HG02588 (cell line): Measurements from ENCODE around the gene SPRYD7.
"Not testable (repeated sequence)": the region's sequence is repeated elsewhere in the genome, so short reads cannot be mapped to it uniquely, and the experiment has no call there.

Source experiments
- ATAC-seq: cut with Tn5 transposase; IDR thresholded peaks from one replicate; pipeline ENCODE4 v1.9.1; 2021; ENCODE audit warnings: mild to moderate bottlenecking, moderate library complexity; ENCODE audit not compliant: unreplicated experiment

SPRYD7 gene

GRCh38 chr13:49933511-49933910, 2.6 kb downstream of the SPRYD7 start:
- no peak for ATAC-seq

GRCh38 chr13:49932868-49933267, 3.3 kb downstream of the SPRYD7 start:
- no peak for ATAC-seq

- ATAC-seq, result no peak
These were observed 4.1 kb downstream of the SPRYD7 start for GRCh38 chr13:49932066-49932465.

GRCh38 chr13:49927755-49928154, 8.4 kb downstream of the SPRYD7 start:
- no peak for ATAC-seq

- no peak for ATAC-seq
These were observed 10.2 kb downstream of the SPRYD7 start for GRCh38 chr13:49925881-49926418.

- no peak for ATAC-seq
These were observed 13.8 kb downstream of the SPRYD7 start for GRCh38 chr13:49922301-49922700.

- not testable (repeated sequence) for ATAC-seq
These were observed 15.2 kb downstream of the SPRYD7 start for GRCh38 chr13:49920969-49921368.

GRCh38 chr13:49918106-49918505, 18.0 kb downstream of the SPRYD7 start:
- ATAC-seq, result not testable (repeated sequence)

- no peak for ATAC-seq
These were observed 21.2 kb downstream of the SPRYD7 start for GRCh38 chr13:49914947-49915346.

GRCh38 chr13:49908637-49909036, 27.5 kb downstream of the SPRYD7 start:
- ATAC-seq, result no peak

GRCh38 chr13:49904729-49905456, 31.2 kb downstream of the SPRYD7 start:
- ATAC-seq, result no peak

GRCh38 chr13:49898792-49899191, 37.3 kb downstream of the SPRYD7 start:
- ATAC-seq, result no peak

- no peak for ATAC-seq
These were observed 38.4 kb downstream of the SPRYD7 start for GRCh38 chr13:49897713-49898112.

- no peak for ATAC-seq
These were observed 40.3 kb downstream of the SPRYD7 start for GRCh38 chr13:49895826-49896225.

- ATAC-seq, result no peak
These were observed 42.5 kb downstream of the SPRYD7 start for GRCh38 chr13:49893591-49893990.

GRCh38 chr13:49890376-49890775, 45.8 kb downstream of the SPRYD7 start:
- ATAC-seq, result no peak

- ATAC-seq, result no peak
These were observed 57.5 kb downstream of the SPRYD7 start for GRCh38 chr13:49878682-49879081.

- ATAC-seq, result no peak
These were observed 58.4 kb downstream of the SPRYD7 start for GRCh38 chr13:49877629-49878218.

- ATAC-seq, result no peak
These were observed 61.7 kb downstream of the SPRYD7 start for GRCh38 chr13:49874430-49874829.

GRCh38 chr13:49869519-49869918, 66.6 kb downstream of the SPRYD7 start:
- ATAC-seq, result no peak

GRCh38 chr13:49867834-49868233, 68.3 kb downstream of the SPRYD7 start:
- ATAC-seq, result no peak

- ATAC-seq, result no peak
These were observed 70.9 kb downstream of the SPRYD7 start for GRCh38 chr13:49865218-49865617.
